K562 (cell line): ENCODE measurements around the gene TFCP2L1. TPM values are rescaled to one million over a fixed set of nuclear protein-coding genes. Genes with fewer than 3 reads are reported as not detected.

ENCODE experiments used
- ATAC-seq: fragments of 200-7000 bp; cut with Tn5 transposase; 3 replicates; pipeline ENCODE4 v1.9.1; 2020; ENCODE audit warnings: moderate library complexity
- BruUV-seq: library from RNA; stranded (reverse); fragments of 400-500 nt; replicated peaks from 2 replicates; lab custom pipeline; 2021; lab: Mats Ljungman, UMichigan
- CTCF ChIA-PET: fragments of 300-600 bp; formaldehyde crosslinking; extraction: SDS; loops from one replicate; lab custom pipeline; 2021; ENCODE audit warnings: low intra/inter-chr PET ratio; lab: Yijun Ruan, JAX
- POLR2A ChIA-PET: fragments of 300-600, 350-650 bp; sonication (Branson Sonifier 250); formaldehyde crosslinking; extraction: SDS; loops from one replicate; lab custom pipeline; 2021; ENCODE audit warnings: antibody characterized with exemption, inconsistent platforms; lab: Yijun Ruan, JAX
- DNase-seq, 4 experiments: peaks; one replicate each; pipeline versions ENCODE4 v3.0.0 to v3.0.0-alpha.2; 2011 to 2018; ENCODE audit warnings: low spot score in 3 of 4, mixed read lengths in 3 of 4; ENCODE audit errors: extremely low read depth in 1 of 4
- FAIRE-seq: peaks from 2 replicates; lab custom pipeline; 2011; peaks lifted over from hg19 to GRCh38; lab: Jason Lieb, UNC
- H2AFZ ChIP-seq: 2 replicates; pipeline ENCODE4 v1.6.0; 2011; ENCODE audit warnings: low read depth, low read length, control low read depth, inconsistent platforms
- H3K27ac ChIP-seq: fragments of 200-600 bp; 3 replicates; pipeline ENCODE4 v1.8.0; 2011; ENCODE audit warnings: low read depth, mild to moderate bottlenecking, control low read depth, inconsistent platforms, low read length, moderate library complexity, mixed read lengths; ENCODE audit errors: extremely low read depth
- H3K27me3 ChIP-seq, 2 experiments: fragments of 300-600 bp in 1 of 2; 2 replicates in 1 of 2; 3 replicates in 1 of 2; pipeline versions ENCODE4 v1.6.0 to v1.8.0; 2011; ENCODE audit warnings: inconsistent platforms in 2 of 2, low read length in 2 of 2, mild to moderate bottlenecking in 1 of 2, mixed read lengths in 1 of 2, moderate library complexity in 1 of 2; ENCODE audit not compliant: control insufficient read depth in 2 of 2, insufficient read depth in 2 of 2
- H3K36me3 ChIP-seq: fragments of 300-600 bp; 3 replicates; pipeline ENCODE4 v1.8.0; 2011; ENCODE audit warnings: mild to moderate bottlenecking, low read length, inconsistent platforms; ENCODE audit not compliant: control insufficient read depth, insufficient read depth
- H3K4me1 ChIP-seq, 2 experiments: fragments of 200-600 bp in 1 of 2; replicated peaks in 1 of 2; 2 replicates in 1 of 2; 3 replicates in 1 of 2; pipeline versions ENCODE4 v1.5.1 to v1.8.0; 2011; ENCODE audit warnings: inconsistent platforms in 2 of 2, low read length in 2 of 2, mild to moderate bottlenecking in 1 of 2, mixed read lengths in 1 of 2, moderate library complexity in 1 of 2; ENCODE audit not compliant: control insufficient read depth in 2 of 2, insufficient read depth in 2 of 2
- H3K4me2 ChIP-seq: 2 replicates; pipeline ENCODE4 v1.6.1; 2011; ENCODE audit warnings: low read length, control low read depth, inconsistent platforms, mixed read lengths; ENCODE audit not compliant: insufficient read depth
- H3K4me3 ChIP-seq: fragments of 200-600 bp; sonication (generic), shearing (Covaris generic); 2 replicates; pipeline ENCODE4 v1.5.1; 2016; ENCODE audit warnings: control low read depth, inconsistent platforms
- H3K79me2 ChIP-seq: fragments of 200-600 bp; 3 replicates; pipeline ENCODE4 v1.8.0; 2011; ENCODE audit warnings: low read length, inconsistent platforms; ENCODE audit not compliant: control insufficient read depth, insufficient read depth
- H3K9ac ChIP-seq, 2 experiments: 2 replicates each; pipeline versions ENCODE4 v1.6.0 to v1.6.1; 2011; ENCODE audit warnings: low read depth in 2 of 2, low read length in 2 of 2, control low read depth in 1 of 2, inconsistent platforms in 1 of 2, mild to moderate bottlenecking in 1 of 2, mixed read lengths in 1 of 2; ENCODE audit not compliant: insufficient read depth in 1 of 2
- H3K9me1 ChIP-seq: one replicate; pipeline ENCODE4 v1.6.0; 2011; ENCODE audit warnings: inconsistent platforms, mild to moderate bottlenecking, low read length, moderate library complexity; ENCODE audit not compliant: control insufficient read depth, insufficient read depth
- H3K9me3 ChIP-seq: replicated peaks from 2 replicates; pipeline ENCODE4 v1.5.1; 2011; ENCODE audit warnings: low read depth, low read length, inconsistent platforms; ENCODE audit not compliant: control insufficient read depth, insufficient read depth
- H4K20me1 ChIP-seq: replicated peaks from 2 replicates; pipeline ENCODE4 v1.6.1; 2011; ENCODE audit warnings: low read length, inconsistent platforms, mixed read lengths; ENCODE audit not compliant: control insufficient read depth, insufficient read depth
- BCL6 ChIP-seq: fragments of 250-450 bp; sonication (Bioruptor Pico); IDR thresholded peaks from 2 replicates; pipeline ENCODE4 v1.4.0; 2020
- SP2 ChIP-seq: IDR thresholded peaks from 2 replicates; pipeline ENCODE4 v1.6.1; 2011; ENCODE audit warnings: mild to moderate bottlenecking, low read depth, low read length, moderate library complexity; ENCODE audit not compliant: poor library complexity, severe bottlenecking; ENCODE audit errors: extremely low read depth
- ZKSCAN1 ChIP-seq: fragments of 150-350 bp; IDR thresholded peaks from 2 replicates; pipeline ENCODE4 v1.6.1; 2016; ENCODE audit warnings: low read depth, low read length
- WGBS: fragments of 100-300 bp; shearing (Covaris generic); methylation state at CpG from one replicate; pipeline ENCODE4 v1.1.6; 2016; ENCODE audit warnings: low coverage, mixed read lengths; ENCODE audit not compliant: insufficient coverage; ENCODE audit errors: missing lambda C conversion rate; 5-methylcytosine and 5-hydroxymethylcytosine counted together
- in situ Hi-C: fragments of 300-500 bp; cut with MboI; formaldehyde crosslinking; loops from 4 replicates; pipeline ENCODE4 v1.15.0; 2018; ENCODE audit warnings: inconsistent platforms, mixed read lengths
- intact Hi-C: fragments of 100-400 bp; cut with micrococcal nuclease; formaldehyde crosslinking; loops from 2 replicates; pipeline ENCODE4 v1.14.2; 2022
- polyA plus RNA-seq, 8 experiments: library from polyadenylated mRNA; depleted of rRNA in 4 of 8; stranded (reverse) in 5 of 8; unstranded in 3 of 8; fragments of >200 nt; fragmentation: Nextera tagmentation in 2 of 8; fragmentation: Illumina TruSeq in 1 of 8; extraction: Ambion mirVana in 2 of 8; extraction: Trizol in 1 of 8; gene quantifications; 2 replicates each; pipeline versions ENCODE4 v1.2.1 to v1.2.3, GENCODE V29; 2011 to 2014; ENCODE audit warnings: inconsistent platforms in 1 of 8, missing spikeins in 1 of 8
- total RNA-seq, 7 experiments: library from RNA; depleted of rRNA in 6 of 7; stranded (reverse); fragments of >200 nt in 6 of 7; fragmentation: Illumina TruSeq in 2 of 7; extraction: Trizol in 2 of 7; gene quantifications; 2 replicates each; pipeline versions ENCODE4 v1.2.1 to v1.2.3, GENCODE V29; 2011 to 2021; ENCODE audit warnings: low replicate concordance in 1 of 7
- TF ChIP-seq, protein P1 (sequence below): sonication (generic); formaldehyde crosslinking; IDR thresholded peaks from 2 replicates; pipeline ENCODE4 v1.8.1; 2023; ENCODE audit warnings: missing genetic modification reagents, mild to moderate bottlenecking, borderline replicate concordance
- TF ChIP-seq, protein P2 (sequence below): sonication (generic); formaldehyde crosslinking; IDR thresholded peaks from 2 replicates; pipeline ENCODE4 v1.8.0; 2023; ENCODE audit warnings: missing genetic modification reagents, mild to moderate bottlenecking, borderline replicate concordance

Gene TFCP2L1
- total and polyA plus RNA-seq, 9 of the 15 experiments (the other 6 are each of a cell fraction or from before 2014, with no cell fraction given) = 0.08 to 1.00 (median 0.42) TPM

DNA sequence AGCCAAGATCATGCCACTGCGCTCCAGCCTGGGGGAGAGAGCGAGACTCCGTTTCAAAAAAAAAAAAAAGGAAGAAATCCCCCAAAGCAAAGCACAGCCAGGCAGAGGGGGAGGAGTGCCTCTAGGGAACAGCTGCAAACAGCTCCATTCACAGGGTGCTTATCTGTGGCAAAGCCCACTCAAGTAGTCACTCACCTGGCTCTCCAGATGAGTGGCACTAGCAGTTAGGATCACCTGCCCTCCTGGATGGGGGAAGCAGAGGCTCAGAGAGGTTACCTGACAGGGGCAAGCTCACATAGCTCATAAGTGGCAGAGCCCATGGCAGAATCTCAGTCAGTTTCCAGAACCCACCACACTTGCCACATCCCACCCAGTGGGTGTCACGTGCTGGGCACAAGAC, 30.3 kb downstream of the TFCP2L1 start (continued):
- TF ChIP-seq, protein P1, sequence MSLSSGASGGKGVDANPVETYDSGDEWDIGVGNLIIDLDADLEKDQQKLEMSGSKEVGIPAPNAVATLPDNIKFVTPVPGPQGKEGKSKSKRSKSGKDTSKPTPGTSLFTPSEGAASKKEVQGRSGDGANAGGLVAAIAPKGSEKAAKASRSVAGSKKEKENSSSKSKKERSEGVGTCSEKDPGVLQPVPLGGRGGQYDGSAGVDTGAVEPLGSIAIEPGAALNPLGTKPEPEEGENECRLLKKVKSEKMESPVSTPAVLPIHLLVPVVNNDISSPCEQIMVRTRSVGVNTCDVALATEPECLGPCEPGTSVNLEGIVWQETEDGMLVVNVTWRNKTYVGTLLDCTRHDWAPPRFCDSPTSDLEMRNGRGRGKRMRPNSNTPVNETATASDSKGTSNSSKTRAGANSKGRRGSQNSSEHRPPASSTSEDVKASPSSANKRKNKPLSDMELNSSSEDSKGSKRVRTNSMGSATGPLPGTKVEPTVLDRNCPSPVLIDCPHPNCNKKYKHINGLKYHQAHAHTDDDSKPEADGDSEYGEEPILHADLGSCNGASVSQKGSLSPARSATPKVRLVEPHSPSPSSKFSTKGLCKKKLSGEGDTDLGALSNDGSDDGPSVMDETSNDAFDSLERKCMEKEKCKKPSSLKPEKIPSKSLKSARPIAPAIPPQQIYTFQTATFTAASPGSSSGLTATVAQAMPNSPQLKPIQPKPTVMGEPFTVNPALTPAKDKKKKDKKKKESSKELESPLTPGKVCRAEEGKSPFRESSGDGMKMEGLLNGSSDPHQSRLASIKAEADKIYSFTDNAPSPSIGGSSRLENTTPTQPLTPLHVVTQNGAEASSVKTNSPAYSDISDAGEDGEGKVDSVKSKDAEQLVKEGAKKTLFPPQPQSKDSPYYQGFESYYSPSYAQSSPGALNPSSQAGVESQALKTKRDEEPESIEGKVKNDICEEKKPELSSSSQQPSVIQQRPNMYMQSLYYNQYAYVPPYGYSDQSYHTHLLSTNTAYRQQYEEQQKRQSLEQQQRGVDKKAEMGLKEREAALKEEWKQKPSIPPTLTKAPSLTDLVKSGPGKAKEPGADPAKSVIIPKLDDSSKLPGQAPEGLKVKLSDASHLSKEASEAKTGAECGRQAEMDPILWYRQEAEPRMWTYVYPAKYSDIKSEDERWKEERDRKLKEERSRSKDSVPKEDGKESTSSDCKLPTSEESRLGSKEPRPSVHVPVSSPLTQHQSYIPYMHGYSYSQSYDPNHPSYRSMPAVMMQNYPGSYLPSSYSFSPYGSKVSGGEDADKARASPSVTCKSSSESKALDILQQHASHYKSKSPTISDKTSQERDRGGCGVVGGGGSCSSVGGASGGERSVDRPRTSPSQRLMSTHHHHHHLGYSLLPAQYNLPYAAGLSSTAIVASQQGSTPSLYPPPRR (CRISPR knock-in tag) = no peak
- TF ChIP-seq BCL6 (CRISPR knock-in tag) = no peak

DNA sequence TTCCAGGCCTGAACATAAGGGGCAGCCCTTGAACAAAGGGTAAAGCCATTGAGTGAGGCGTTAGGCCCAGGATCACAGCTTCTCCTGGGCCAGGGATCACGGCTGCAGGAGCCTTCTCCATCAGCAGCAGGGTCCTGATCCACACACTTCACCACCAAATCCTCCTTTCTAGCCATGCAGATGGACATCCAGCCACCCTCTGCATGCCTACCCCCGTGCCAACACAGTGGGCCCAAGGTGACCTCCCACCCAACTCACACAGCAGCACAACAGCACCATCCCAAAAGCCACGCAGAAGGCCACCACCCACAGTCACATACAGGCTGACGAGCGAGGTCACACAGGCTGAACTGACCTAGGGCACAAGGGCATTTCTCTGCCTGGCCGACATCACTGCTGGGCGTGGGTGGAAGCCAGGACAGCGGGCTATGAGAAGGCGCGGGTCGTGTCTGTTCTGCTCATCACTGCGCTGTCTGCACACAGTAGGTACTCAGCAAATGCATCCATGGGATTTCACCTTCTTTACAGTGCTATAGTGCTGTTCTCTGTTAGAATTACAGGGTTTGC, 31.2 kb downstream of the TFCP2L1 start:
- ChIA-PET POLR2A (interaction anchor here (0.6 kb wide), 1 partner anchor 93 kb away, joined by 3 read pairs; no protein-coding TSS in a partner anchor), CTCF (no interaction called here)
- H3K4me1 ChIP-seq = peaks cover 0 to 8% of the 10 kb centered on the region in 2 experiments; a peak in 3 of 5 replicates
- no peaks in the 10 kb centered on the region for H3K9me1 ChIP-seq
- no peaks in the 10 kb centered on the region for H3K9me3 ChIP-seq
- peaks cover 16 to 31% of the 10 kb centered on the region in 2 experiments for H3K27me3 ChIP-seq
- no peaks in the 10 kb centered on the region for H3K79me2 ChIP-seq
- DNase-seq (no peak), ATAC-seq (peak; percentile 34), FAIRE-seq (no peak)
- TF ChIP-seq SP2 (no peak), ZKSCAN1 (0 out of 2 replicates have a peak, but pooled peaks have one; percentile 30)
- TF ChIP-seq, protein P2, sequence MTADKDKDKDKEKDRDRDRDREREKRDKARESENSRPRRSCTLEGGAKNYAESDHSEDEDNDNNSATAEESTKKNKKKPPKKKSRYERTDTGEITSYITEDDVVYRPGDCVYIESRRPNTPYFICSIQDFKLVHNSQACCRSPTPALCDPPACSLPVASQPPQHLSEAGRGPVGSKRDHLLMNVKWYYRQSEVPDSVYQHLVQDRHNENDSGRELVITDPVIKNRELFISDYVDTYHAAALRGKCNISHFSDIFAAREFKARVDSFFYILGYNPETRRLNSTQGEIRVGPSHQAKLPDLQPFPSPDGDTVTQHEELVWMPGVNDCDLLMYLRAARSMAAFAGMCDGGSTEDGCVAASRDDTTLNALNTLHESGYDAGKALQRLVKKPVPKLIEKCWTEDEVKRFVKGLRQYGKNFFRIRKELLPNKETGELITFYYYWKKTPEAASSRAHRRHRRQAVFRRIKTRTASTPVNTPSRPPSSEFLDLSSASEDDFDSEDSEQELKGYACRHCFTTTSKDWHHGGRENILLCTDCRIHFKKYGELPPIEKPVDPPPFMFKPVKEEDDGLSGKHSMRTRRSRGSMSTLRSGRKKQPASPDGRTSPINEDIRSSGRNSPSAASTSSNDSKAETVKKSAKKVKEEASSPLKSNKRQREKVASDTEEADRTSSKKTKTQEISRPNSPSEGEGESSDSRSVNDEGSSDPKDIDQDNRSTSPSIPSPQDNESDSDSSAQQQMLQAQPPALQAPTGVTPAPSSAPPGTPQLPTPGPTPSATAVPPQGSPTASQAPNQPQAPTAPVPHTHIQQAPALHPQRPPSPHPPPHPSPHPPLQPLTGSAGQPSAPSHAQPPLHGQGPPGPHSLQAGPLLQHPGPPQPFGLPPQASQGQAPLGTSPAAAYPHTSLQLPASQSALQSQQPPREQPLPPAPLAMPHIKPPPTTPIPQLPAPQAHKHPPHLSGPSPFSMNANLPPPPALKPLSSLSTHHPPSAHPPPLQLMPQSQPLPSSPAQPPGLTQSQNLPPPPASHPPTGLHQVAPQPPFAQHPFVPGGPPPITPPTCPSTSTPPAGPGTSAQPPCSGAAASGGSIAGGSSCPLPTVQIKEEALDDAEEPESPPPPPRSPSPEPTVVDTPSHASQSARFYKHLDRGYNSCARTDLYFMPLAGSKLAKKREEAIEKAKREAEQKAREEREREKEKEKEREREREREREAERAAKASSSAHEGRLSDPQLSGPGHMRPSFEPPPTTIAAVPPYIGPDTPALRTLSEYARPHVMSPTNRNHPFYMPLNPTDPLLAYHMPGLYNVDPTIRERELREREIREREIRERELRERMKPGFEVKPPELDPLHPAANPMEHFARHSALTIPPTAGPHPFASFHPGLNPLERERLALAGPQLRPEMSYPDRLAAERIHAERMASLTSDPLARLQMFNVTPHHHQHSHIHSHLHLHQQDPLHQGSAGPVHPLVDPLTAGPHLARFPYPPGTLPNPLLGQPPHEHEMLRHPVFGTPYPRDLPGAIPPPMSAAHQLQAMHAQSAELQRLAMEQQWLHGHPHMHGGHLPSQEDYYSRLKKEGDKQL (CRISPR knock-in tag) = 0 out of 2 replicates have a peak, but pooled peaks have one; percentile 61
- in situ Hi-C loops = no loop called here
- intact Hi-C loops = no loop called here
- H3K36me3 ChIP-seq = no peaks in the 10 kb centered on the region
- H3K9ac ChIP-seq = no peak overlapping the region
- WGBS = 31% methylated on average over 13 of the region's 13 CpGs
- H2AFZ ChIP-seq = peak overlapping the region; percentile 62; the same call in 1 of the 2 replicates
- BruUV-seq = no TSS peak
- H3K27ac ChIP-seq = no peak overlapping the region
- no peak overlapping the region for H3K4me2 ChIP-seq
- H3K4me3 ChIP-seq = no peak overlapping the region
- no peaks in the 10 kb centered on the region for H4K20me1 ChIP-seq
